Calu3 (cell line): ENCODE results near the gene STK4. TPM values are rescaled to one million over a fixed set of nuclear protein-coding genes. Genes with fewer than 3 reads are reported as not detected.

ENCODE experiments used
- BruUV-seq: library from RNA; stranded (reverse); fragments of 400-500 nt; replicated peaks from 2 replicates; lab custom pipeline; 2021; lab: Mats Ljungman, UMichigan
- CTCF ChIA-PET: fragments of 300-600 bp; sonication (Branson Sonifier 250); formaldehyde crosslinking; loops from one replicate; lab custom pipeline; 2022; ENCODE audit warnings: antibody characterized with exemption; lab: Charles Lee
- DNase-seq: peaks from one replicate; pipeline ENCODE4 v3.0.0; 2022
- H3K27ac Mint-ChIP-seq: one replicate; pipeline ENCODE4 v1.8.0; 2022; ENCODE audit warnings: mixed read lengths; ENCODE audit not compliant: unreplicated experiment
- H3K27me3 Mint-ChIP-seq: one replicate; pipeline ENCODE4 v1.8.0; 2022; ENCODE audit warnings: mixed read lengths; ENCODE audit not compliant: unreplicated experiment
- H3K36me3 Mint-ChIP-seq: one replicate; pipeline ENCODE4 v1.8.0; 2022; ENCODE audit warnings: mild to moderate bottlenecking, moderate library complexity, mixed read lengths; ENCODE audit not compliant: insufficient read depth, unreplicated experiment
- H3K4me1 Mint-ChIP-seq: one replicate; pipeline ENCODE4 v1.8.0; 2022; ENCODE audit warnings: mild to moderate bottlenecking, low read depth, mixed read lengths; ENCODE audit not compliant: unreplicated experiment
- H3K4me3 Mint-ChIP-seq: one replicate; pipeline ENCODE4 v1.8.0; 2022; ENCODE audit warnings: mild to moderate bottlenecking, low read depth, moderate library complexity, mixed read lengths; ENCODE audit not compliant: unreplicated experiment
- H3K9me3 Mint-ChIP-seq: one replicate; pipeline ENCODE4 v1.8.0; 2022; ENCODE audit warnings: low read depth, mixed read lengths; ENCODE audit not compliant: unreplicated experiment
- CTCF ChIP-seq: fragments of 200-600 bp; IDR thresholded peaks from one replicate; pipeline ENCODE4 v1.8.0; 2022; ENCODE audit warnings: antibody characterized with exemption; ENCODE audit not compliant: unreplicated experiment
- intact Hi-C: fragments of 100-400 bp; cut with micrococcal nuclease; formaldehyde crosslinking; loops from one replicate; pipeline ENCODE4 v1.10.0; 2022; ENCODE audit not compliant: unreplicated experiment
- total RNA-seq: library from RNA; stranded (reverse); gene quantifications from 2 replicates; pipeline ENCODE4 v1.2.3, GENCODE V29; 2022

STK4 gene
- total RNA-seq, 1 experiment from 2014 or later, result 53.1 TPM

- no TSS peak for BruUV-seq
- CTCF ChIA-PET, result no interaction called here
- no peak overlapping the region for H3K27ac Mint-ChIP-seq
- intact Hi-C loops, result no loop called here
- H3K4me3 Mint-ChIP-seq, result no peak overlapping the region
- no peaks in the 10 kb centered on the region for H3K27me3 Mint-ChIP-seq
- peaks cover 48% of the 10 kb centered on the region for H3K36me3 Mint-ChIP-seq
- DNase-seq, result no peak
- no peak for TF ChIP-seq CTCF
- no peaks in the 10 kb centered on the region for H3K9me3 Mint-ChIP-seq
- H3K4me1 Mint-ChIP-seq, result peaks cover 61% of the 10 kb centered on the region
Observed at GRCh38 chr20:44963325-44964215, 2.7 kb upstream of the STK4 start.

- BruUV-seq, result no TSS peak
- H3K27ac Mint-ChIP-seq, result peak overlapping the region; percentile 88
- CTCF ChIA-PET, result interaction anchor here (0.6 kb wide), 2 partner anchors 245 to 1216 kb away, joined by 3 read pairs; no protein-coding TSS in a partner anchor
- H3K4me1 Mint-ChIP-seq, result peaks cover 70% of the 10 kb centered on the region
- peaks cover 28% of the 10 kb centered on the region for H3K36me3 Mint-ChIP-seq
- intact Hi-C loops, result no loop called here
- no peak for DNase-seq
- no peaks in the 10 kb centered on the region for H3K27me3 Mint-ChIP-seq
- H3K4me3 Mint-ChIP-seq, result peak overlapping the region; percentile 98
- no peaks in the 10 kb centered on the region for H3K9me3 Mint-ChIP-seq
- no peak for TF ChIP-seq CTCF
Observed at GRCh38 chr20:44965651-44966029, 672 bp upstream of the STK4 start.

GRCh38 chr20:44967207-44967807 lies 995 bp downstream of the STK4 start:
- CTCF ChIA-PET, result interaction anchor here (0.5 to 1.0 kb wide), 4 partner anchors 11 to 109 kb away, joined by 3 to 6 read pairs (median 4); no protein-coding TSS in a partner anchor
- H3K9me3 Mint-ChIP-seq, result no peaks in the 10 kb centered on the region
- peaks cover 54% of the 10 kb centered on the region for H3K4me1 Mint-ChIP-seq
- peak overlapping the region; percentile 98 for H3K4me3 Mint-ChIP-seq
- DNase-seq, result no peak
- no peaks in the 10 kb centered on the region for H3K27me3 Mint-ChIP-seq
- peaks cover 25% of the 10 kb centered on the region for H3K36me3 Mint-ChIP-seq
- TF ChIP-seq CTCF, result no peak
- BruUV-seq, result no TSS peak
- peak overlapping the region; percentile 88 for H3K27ac Mint-ChIP-seq
- intact Hi-C loops, result no loop called here

GRCh38 chr20:44969300-44969894 lies 3.1 kb downstream of the STK4 start:
- Mint-ChIP-seq H3K36me3 (peaks cover 41% of the 10 kb centered on the region), H3K27me3 (no peaks in the 10 kb centered on the region), H3K9me3 (no peaks in the 10 kb centered on the region), H3K4me1 (peaks cover 48% of the 10 kb centered on the region), H3K4me3 (no peak overlapping the region), H3K27ac (no peak overlapping the region)
- intact Hi-C loops, result no loop called here
- no peak for DNase-seq
- CTCF ChIA-PET, result no interaction called here
- no peak for TF ChIP-seq CTCF
- BruUV-seq, result no TSS peak
